Measurements from ENCODE around the gene ROBO1.

- TF ChIP-seq, protein P1, sequence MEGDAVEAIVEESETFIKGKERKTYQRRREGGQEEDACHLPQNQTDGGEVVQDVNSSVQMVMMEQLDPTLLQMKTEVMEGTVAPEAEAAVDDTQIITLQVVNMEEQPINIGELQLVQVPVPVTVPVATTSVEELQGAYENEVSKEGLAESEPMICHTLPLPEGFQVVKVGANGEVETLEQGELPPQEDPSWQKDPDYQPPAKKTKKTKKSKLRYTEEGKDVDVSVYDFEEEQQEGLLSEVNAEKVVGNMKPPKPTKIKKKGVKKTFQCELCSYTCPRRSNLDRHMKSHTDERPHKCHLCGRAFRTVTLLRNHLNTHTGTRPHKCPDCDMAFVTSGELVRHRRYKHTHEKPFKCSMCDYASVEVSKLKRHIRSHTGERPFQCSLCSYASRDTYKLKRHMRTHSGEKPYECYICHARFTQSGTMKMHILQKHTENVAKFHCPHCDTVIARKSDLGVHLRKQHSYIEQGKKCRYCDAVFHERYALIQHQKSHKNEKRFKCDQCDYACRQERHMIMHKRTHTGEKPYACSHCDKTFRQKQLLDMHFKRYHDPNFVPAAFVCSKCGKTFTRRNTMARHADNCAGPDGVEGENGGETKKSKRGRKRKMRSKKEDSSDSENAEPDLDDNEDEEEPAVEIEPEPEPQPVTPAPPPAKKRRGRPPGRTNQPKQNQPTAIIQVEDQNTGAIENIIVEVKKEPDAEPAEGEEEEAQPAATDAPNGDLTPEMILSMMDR (IDR thresholded peaks at IDR 0.05), result no peak
- no peak for TF ChIP-seq ZFX (IDR thresholded peaks at IDR 0.05; ENCODE audit: borderline replicate concordance)
These were observed 711.3 kb downstream of the ROBO1 start for GRCh38 chr3:79056498-79056897.
